Retinal pigment epithelial cell (primary cell): ENCODE results near the gene LRRC74B.

Source experiments
- DNase-seq: peaks from one replicate; pipeline ENCODE4 v3.0.0-alpha.2; 2010; ENCODE audit warnings: low read depth
- H3K4me3 ChIP-seq: 2 replicates; pipeline ENCODE4 v1.5.1; 2011; ENCODE audit warnings: mild to moderate bottlenecking, low read length, control low read depth, moderate library complexity
- CTCF ChIP-seq: conservative IDR thresholded peaks from 2 replicates; pipeline ENCODE4 v1.5.1; 2011; ENCODE audit warnings: low read depth, low read length, control low read depth, inconsistent platforms

LRRC74B gene

GRCh38 chr22:21025266-21025665, 20.5 kb upstream of the LRRC74B start:
- H3K4me3 ChIP-seq: no peak overlapping the region
- TF ChIP-seq CTCF: no peak
- DNase-seq: no peak

GRCh38 chr22:21025763-21026755, 19.7 kb upstream of the LRRC74B start:
- DNase-seq: no peak
- H3K4me3 ChIP-seq: no peak overlapping the region
- no peak for TF ChIP-seq CTCF

GRCh38 chr22:21026783-21027692, 18.7 kb upstream of the LRRC74B start:
- no peak for DNase-seq
- H3K4me3 ChIP-seq: no peak overlapping the region
- TF ChIP-seq CTCF: no peak

- TF ChIP-seq CTCF: no peak
- no peak for DNase-seq
- H3K4me3 ChIP-seq: no peak overlapping the region
Measured at GRCh38 chr22:21028277-21029251, 17.2 kb upstream of the LRRC74B start.

- no peak overlapping the region for H3K4me3 ChIP-seq
- no peak for TF ChIP-seq CTCF
- DNase-seq: no peak
Measured at GRCh38 chr22:21029486-21030025, 16.2 kb upstream of the LRRC74B start.

- H3K4me3 ChIP-seq: no peak overlapping the region
- no peak for TF ChIP-seq CTCF
- no peak for DNase-seq
Measured at GRCh38 chr22:21030032-21030431, 15.7 kb upstream of the LRRC74B start.
